D721Med (cell line): ENCODE results near the gene USP6NL.

Experiments
- DNase-seq: peaks from one replicate; pipeline ENCODE4 v3.0.0; 2011; ENCODE audit warnings: low spot score; ENCODE audit not compliant: insufficient read length
- FAIRE-seq: peaks from 2 replicates; lab custom pipeline; 2011; peaks lifted over from hg19 to GRCh38; lab: Jason Lieb, UNC
- CTCF ChIP-seq: IDR thresholded peaks from 2 replicates; pipeline ENCODE4 v1.5.1; 2012; ENCODE audit warnings: mild to moderate bottlenecking, control low read depth; ENCODE audit not compliant: insufficient read depth; ENCODE audit errors: missing control alignments

The USP6NL gene

GRCh38 chr10:11409357-11409756 lies 202.1 kb downstream of the USP6NL start:
- no peak for FAIRE-seq
- no peak for DNase-seq
- no peak for TF ChIP-seq CTCF

- no peak for FAIRE-seq
These were observed 203.5 kb downstream of the USP6NL start for GRCh38 chr10:11407939-11408338.

GRCh38 chr10:11406746-11407145 lies 204.7 kb downstream of the USP6NL start:
- DNase-seq (no peak), FAIRE-seq (no peak)
- no peak for TF ChIP-seq CTCF

More at GRCh38 chr10:11407939-11408338, 203.5 kb downstream of the USP6NL start:
- TF ChIP-seq CTCF: no peak
- no peak for DNase-seq

GRCh38 chr10:11404901-11405300 lies 206.5 kb downstream of the USP6NL start:
- FAIRE-seq (no peak), DNase-seq (no peak)
- no peak for TF ChIP-seq CTCF
